LNCaP clone FGC (cell line): ENCODE measurements around the gene SMIM45.

ENCODE experiments used
- DNase-seq: peaks from one replicate; pipeline ENCODE4 v3.0.0-alpha.2; 2011; ENCODE audit warnings: low read depth
- H3K4me3 ChIP-seq: 2 replicates; pipeline ENCODE4 v1.5.1; 2011; ENCODE audit warnings: mild to moderate bottlenecking, low read depth, low read length, control low read depth
- TF ChIP-seq, protein P1 (sequence below): IDR thresholded peaks from 2 replicates; pipeline ENCODE4 v1.5.1; 2012; ENCODE audit warnings: mild to moderate bottlenecking; ENCODE audit not compliant: control insufficient read depth, insufficient read depth; ENCODE audit errors: extremely low read depth

The SMIM45 gene

DNA sequence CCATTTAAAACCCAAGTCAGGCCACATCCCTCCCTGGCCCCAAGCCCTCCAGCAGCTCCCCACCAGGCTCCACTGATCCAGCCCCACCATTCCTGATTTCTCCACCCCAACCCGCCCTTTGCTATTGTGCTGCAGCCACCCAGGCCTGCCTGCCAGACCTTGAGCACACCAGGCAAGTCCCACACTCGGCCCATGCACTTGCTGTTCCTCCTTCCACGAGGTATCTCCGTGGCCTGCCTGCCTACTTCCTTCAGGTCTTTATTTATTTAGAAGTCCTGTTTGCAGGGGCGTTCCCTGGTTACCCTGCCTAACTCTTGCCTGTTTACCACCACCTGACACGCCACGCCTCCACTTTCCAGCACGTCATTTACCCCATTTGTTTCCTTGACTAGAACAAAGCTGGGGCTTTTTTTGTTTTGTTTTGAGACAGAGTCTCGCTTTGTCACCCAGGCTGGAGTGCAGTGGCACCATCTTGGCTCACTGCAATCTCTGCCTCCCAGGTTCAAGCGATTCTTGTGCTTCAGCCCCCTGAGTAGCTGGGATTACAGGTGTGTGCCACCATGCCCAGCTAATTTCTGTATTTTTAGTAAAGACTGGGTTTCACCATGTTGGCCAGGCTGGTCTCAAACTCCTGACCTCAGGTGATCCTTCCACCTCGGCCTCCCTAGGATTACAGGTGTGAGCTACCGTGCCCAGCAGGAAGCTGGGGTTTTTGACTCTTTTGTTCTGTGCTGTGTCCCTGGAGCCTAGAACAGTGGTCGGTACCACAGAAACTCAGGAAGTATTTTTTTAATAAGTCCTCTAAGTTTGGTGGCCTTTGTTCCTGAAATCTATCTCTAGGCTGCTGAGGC is 11.7 kb upstream of the SMIM45 start:
- peak; percentile 90 for DNase-seq
- TF ChIP-seq, protein P1, sequence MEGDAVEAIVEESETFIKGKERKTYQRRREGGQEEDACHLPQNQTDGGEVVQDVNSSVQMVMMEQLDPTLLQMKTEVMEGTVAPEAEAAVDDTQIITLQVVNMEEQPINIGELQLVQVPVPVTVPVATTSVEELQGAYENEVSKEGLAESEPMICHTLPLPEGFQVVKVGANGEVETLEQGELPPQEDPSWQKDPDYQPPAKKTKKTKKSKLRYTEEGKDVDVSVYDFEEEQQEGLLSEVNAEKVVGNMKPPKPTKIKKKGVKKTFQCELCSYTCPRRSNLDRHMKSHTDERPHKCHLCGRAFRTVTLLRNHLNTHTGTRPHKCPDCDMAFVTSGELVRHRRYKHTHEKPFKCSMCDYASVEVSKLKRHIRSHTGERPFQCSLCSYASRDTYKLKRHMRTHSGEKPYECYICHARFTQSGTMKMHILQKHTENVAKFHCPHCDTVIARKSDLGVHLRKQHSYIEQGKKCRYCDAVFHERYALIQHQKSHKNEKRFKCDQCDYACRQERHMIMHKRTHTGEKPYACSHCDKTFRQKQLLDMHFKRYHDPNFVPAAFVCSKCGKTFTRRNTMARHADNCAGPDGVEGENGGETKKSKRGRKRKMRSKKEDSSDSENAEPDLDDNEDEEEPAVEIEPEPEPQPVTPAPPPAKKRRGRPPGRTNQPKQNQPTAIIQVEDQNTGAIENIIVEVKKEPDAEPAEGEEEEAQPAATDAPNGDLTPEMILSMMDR: no peak
- H3K4me3 ChIP-seq: peak overlapping the region; percentile 42

DNA sequence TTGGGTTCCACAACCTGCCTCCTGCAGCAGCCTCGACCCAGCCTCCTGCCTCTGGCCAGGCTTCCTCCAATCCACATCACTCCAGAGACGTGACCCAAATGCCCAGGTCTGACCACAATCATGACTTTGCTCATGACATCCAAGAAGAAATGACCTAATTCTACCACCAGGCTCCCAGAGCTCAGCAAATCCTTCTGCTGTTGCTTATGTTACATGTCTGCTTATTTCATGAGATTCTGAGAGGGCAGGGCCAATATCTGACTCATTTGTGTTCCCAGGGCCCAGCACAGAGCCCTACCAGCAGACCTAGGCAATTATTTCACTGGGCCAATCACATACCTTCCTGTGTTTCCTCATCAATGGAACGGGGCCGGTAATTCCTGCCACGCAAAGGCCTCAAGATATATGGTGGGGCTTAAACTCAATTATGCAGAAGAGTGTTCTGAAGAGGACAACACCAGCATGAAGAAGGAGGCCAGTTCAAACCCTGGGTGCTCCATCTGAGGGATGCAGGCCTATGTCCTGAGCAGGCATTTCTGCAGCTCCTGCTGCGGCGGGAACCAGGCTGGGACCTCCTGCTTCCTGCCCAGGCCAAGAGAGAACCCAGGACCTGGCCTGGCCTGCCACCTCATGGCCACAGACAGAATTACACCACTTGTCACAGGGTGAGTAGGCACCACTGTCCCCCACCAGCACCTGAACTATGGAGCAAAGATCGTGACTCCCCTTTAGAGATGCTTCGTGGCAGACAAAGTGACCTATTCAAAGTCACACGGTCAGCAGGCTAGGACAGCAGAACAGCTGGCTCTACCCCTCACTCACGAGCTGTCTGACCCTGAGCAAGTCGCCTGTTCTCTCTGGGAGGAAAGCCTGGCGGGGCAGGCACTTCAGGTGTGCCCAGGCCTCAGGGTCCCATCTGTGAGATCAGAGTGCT is 10.9 kb upstream of the SMIM45 start:
- no peak overlapping the region for H3K4me3 ChIP-seq
- TF ChIP-seq, protein P1: peak; percentile 87

DNA sequence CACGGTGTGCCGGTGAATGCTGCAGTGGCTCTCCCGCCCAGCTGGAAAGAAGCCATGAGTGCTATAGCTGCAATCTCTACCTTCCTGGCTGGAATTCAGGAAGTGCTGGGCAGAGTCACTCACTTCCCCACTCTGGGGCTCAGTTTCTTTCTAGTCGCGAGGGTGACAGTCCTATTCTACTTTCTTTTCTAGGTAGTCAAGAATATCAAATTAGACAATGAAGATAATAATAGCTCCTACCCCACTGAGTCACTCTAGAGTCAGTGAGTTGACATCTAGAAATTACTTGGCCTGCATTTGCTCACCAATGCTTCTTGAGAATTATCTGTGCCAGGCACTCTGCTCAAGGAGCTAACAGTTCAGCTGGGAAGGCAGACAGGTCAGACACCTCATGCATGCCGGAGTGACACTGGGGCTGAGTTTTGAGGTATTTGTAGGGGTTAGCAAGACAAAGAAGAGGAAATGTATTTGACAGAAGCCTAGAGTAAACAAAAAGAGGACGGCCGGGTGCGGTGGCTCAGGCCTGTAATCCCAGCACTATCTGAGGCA is 8.2 kb upstream of the SMIM45 start:
- TF ChIP-seq, protein P1: no peak
- no peak for DNase-seq
- no peak overlapping the region for H3K4me3 ChIP-seq

More for the DNA sequence above, 10.9 kb upstream of the SMIM45 start:
- DNase-seq: peak; percentile 37

- H3K4me3 ChIP-seq: peak within 1 kb of the TSS; percentile 73
- DNase-seq: peak; percentile 76
- TF ChIP-seq, protein P1: no peak
These were observed 5.1 kb upstream of the SMIM45 start, which contains the start of gene CENPM for GRCh38 chr22:41946629-41947423. Gene CENPM, minus strand, starts transcription at chr22:41947152. Its CDS starts 76 bp downstream, at chr22:41947076.

DNA sequence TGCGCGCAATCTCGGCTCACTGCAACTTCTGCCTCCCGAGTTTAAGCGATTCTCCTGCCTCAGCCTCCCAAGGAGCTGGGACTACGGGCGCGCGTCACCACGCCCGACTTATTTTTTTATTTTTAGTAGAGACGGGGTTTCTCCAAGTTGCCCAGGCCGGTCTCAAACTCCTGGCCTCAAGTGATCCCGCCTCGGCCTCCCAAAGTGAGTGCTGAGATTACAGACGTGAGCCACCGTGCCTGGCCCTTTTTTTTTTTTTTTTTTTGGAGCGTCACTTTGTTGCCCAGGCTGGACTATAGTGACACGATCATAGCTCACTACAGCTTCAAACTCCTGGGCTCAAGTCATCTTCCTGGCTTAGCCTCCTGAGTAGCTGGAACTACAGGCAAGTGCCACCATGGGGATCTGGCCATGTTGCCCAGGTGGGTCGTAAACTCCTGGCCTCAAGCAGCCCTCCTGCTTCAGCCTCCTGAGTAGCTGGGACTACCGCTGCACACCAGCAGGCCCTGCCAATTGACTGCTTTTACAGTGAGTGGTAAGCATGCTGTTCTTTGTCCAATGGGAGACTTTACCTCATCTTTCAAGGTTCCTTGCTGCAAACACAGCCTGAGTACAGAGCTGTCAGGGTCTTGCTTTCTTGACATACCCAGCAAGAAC is 4.4 kb upstream of the SMIM45 start:
- DNase-seq: no peak
- H3K4me3 ChIP-seq: peak overlapping the region; percentile 73
- TF ChIP-seq, protein P1: no peak
